Measurements from ENCODE around the gene PEAR1. TPM values are rescaled to one million over a fixed set of nuclear protein-coding genes. Genes with fewer than 3 reads are reported as not detected.

Gene PEAR1
- total RNA-seq, 1 experiment from 2014 or later: 0.39 TPM

DNA sequence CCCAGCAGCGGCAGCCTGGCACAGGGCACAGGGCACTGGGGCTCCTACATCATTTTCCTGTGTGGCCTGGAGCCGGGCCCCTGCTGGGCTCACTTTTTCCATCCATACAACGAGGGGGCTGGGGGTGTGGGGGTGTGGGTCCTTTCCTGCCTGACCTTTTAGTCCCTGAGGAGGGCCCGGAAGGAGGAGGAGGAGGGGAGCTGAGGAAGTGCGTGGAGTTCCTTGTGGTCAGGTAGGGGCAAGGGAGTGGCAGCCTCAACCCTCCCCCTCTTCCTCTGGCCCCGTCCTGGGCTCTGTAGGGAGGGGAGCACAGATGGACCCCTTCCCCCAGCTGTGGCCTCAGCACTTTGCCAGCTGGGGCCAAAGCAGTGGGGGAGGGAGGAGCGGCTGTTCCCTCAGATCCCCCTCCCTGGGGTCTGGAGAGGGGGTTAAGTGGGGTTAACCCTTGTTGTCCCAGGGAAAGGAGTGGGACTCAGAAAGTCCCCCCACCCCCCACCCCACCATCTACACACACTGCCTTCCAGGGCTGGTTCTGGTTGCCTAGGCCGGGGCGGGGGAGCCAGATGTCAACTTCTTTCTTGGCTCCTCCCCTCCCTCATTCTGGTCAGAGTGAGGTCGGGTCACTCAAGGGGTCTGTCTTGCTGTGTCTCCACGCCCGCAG lies 27.1 kb upstream of the PEAR1 start:
- H2BK15ac ChIP-seq (ENCODE audit: low read depth, low read length): no peak overlapping the region
- peaks cover 28% of the 10 kb centered on the region; the same call in 1 of the 2 replicates for H3K27me3 ChIP-seq (ENCODE audit: insufficient read depth, low read length)
- no peaks in the 10 kb centered on the region; a peak in 2 of 5 replicates for H3K9me3 Mint-ChIP-seq
- no peak overlapping the region for H3K27ac ChIP-seq (ENCODE audit: insufficient read length, low read depth, low read length)
- H3K23ac ChIP-seq (ENCODE audit: insufficient read length, low read depth, low read length): no peak overlapping the region
- no peak overlapping the region for H2AFZ ChIP-seq (ENCODE audit: low read length)
- H4K20me1 ChIP-seq (ENCODE audit: control insufficient read depth, insufficient read depth, insufficient read length): no peaks in the 10 kb centered on the region
- no peaks in the 10 kb centered on the region for H3K79me1 ChIP-seq (ENCODE audit: insufficient read depth, low read depth, low read length, poor library complexity, severe bottlenecking)
- no peaks in the 10 kb centered on the region for H3K9me3 ChIP-seq (ENCODE audit: control insufficient read depth, low read depth, low read length)
- no peak for DNase-seq
- no peak overlapping the region for H2AK5ac ChIP-seq (ENCODE audit: insufficient read length, low read length)
- no peak overlapping the region for H3K4ac ChIP-seq (ENCODE audit: low read depth, low read length)
- WGBS (ENCODE audit: extremely low coverage, insufficient read length, low lambda C conversion rate): no CpG with 5 or more reads among the region's 12 CpGs
- no peaks in the 10 kb centered on the region for H3K36me3 Mint-ChIP-seq (ENCODE audit: insufficient read depth in 1 of 3, low read depth in 3 of 3)
- H4K91ac ChIP-seq (ENCODE audit: insufficient read length, low read depth, low read length): no peak overlapping the region
- H3K14ac ChIP-seq (ENCODE audit: insufficient read depth, low read length): no peak overlapping the region
- no peak overlapping the region; a peak in 1 of 5 replicates for H3K4me3 Mint-ChIP-seq
- TF ChIP-seq, protein P1, sequence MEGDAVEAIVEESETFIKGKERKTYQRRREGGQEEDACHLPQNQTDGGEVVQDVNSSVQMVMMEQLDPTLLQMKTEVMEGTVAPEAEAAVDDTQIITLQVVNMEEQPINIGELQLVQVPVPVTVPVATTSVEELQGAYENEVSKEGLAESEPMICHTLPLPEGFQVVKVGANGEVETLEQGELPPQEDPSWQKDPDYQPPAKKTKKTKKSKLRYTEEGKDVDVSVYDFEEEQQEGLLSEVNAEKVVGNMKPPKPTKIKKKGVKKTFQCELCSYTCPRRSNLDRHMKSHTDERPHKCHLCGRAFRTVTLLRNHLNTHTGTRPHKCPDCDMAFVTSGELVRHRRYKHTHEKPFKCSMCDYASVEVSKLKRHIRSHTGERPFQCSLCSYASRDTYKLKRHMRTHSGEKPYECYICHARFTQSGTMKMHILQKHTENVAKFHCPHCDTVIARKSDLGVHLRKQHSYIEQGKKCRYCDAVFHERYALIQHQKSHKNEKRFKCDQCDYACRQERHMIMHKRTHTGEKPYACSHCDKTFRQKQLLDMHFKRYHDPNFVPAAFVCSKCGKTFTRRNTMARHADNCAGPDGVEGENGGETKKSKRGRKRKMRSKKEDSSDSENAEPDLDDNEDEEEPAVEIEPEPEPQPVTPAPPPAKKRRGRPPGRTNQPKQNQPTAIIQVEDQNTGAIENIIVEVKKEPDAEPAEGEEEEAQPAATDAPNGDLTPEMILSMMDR (conservative IDR thresholded peaks at IDR 0.05): no peak
- H4K8ac ChIP-seq (replicated peaks; ENCODE audit: insufficient read length, low read depth, low read length): no peak overlapping the region
- no peak overlapping the region for H3K9ac ChIP-seq (ENCODE audit: extremely low read depth, insufficient read length, low read length)
- no peaks in the 10 kb centered on the region for H3K23me2 ChIP-seq (ENCODE audit: insufficient read length, low read depth, low read length, poor library complexity, severe bottlenecking)
- peaks cover 2 to 27% of the 10 kb centered on the region in 2 experiments; a peak in 2 of 4 replicates for H3K4me1 Mint-ChIP-seq
- no peak overlapping the region for H2BK20ac ChIP-seq (ENCODE audit: low read depth, low read length, poor library complexity, severe bottlenecking)
- no peak overlapping the region for H3K4me2 ChIP-seq (ENCODE audit: insufficient read depth, insufficient read length, low read length)
- H3T11ph ChIP-seq (ENCODE audit: low read length): no peak overlapping the region
- no peaks in the 10 kb centered on the region; the same call in 1 of the 2 replicates for H3K4me1 ChIP-seq (ENCODE audit: insufficient read depth, low read length)
- no peak overlapping the region for H4K5ac ChIP-seq (ENCODE audit: insufficient read length, low read depth, low read length)
- H3K27me3 Mint-ChIP-seq (ENCODE audit: low read depth): peaks cover 77% of the 10 kb centered on the region
- H3K56ac ChIP-seq (ENCODE audit: insufficient read length, low read depth, low read length): no peak overlapping the region
- no peak overlapping the region for H2BK5ac ChIP-seq (ENCODE audit: insufficient read length, low read length)
- no peaks in the 10 kb centered on the region for H3K79me2 ChIP-seq (ENCODE audit: insufficient read depth, low read length)
- no peak overlapping the region for H2BK12ac ChIP-seq (ENCODE audit: insufficient read length, low read depth, low read length)
- no peak overlapping the region for H3K27ac Mint-ChIP-seq
- no peak overlapping the region for H3K18ac ChIP-seq (ENCODE audit: insufficient read length, low read depth, low read length)
- H2BK120ac ChIP-seq (ENCODE audit: low read depth, low read length, poor library complexity, severe bottlenecking): no peak overlapping the region
